Natural killer cell treated with Interleukin-12 subunit alpha and Interleukin-12 subunit beta and Interleukin-15 and Interleukin-18, amount 100 ng/mL, for 72 hours (primary cell): Measurements from ENCODE around the gene ABHD13. TPM values are rescaled to one million over a fixed set of nuclear protein-coding genes. Genes with fewer than 3 reads are reported as not detected.
"Not testable (repeated sequence)": the region's sequence is repeated elsewhere in the genome, so short reads cannot be mapped to it uniquely, and the experiment has no call there.

Source experiments
- ATAC-seq, 2 donors: fragments of 150-1000 bp; cut with Tn5 transposase in 1 of 2; sonication (Bioruptor Pico), chemical (Tn5 transposase) in 1 of 2; 2 replicates each; pipeline ENCODE4 v1.10.0; 2021
- DNase-seq: peaks from one replicate; pipeline ENCODE4 v3.0.0; 2022; ENCODE audit warnings: low spot score
- H3K27ac Mint-ChIP-seq, 2 donors: 1 replicate in 1 of 2; 2 replicates in 1 of 2; pipeline ENCODE4 v1.8.0; 2022; ENCODE audit warnings: mixed read lengths in 2 of 2, mild to moderate bottlenecking in 1 of 2, moderate library complexity in 1 of 2
- H3K27me3 Mint-ChIP-seq, 2 donors: 1 replicate in 1 of 2; 2 replicates in 1 of 2; pipeline ENCODE4 v1.8.0; 2022; ENCODE audit warnings: mixed read lengths in 2 of 2
- H3K36me3 Mint-ChIP-seq: one replicate; pipeline ENCODE4 v1.8.0; 2022; ENCODE audit warnings: mixed read lengths
- H3K4me1 Mint-ChIP-seq, 2 donors: 1 replicate in 1 of 2; 2 replicates in 1 of 2; pipeline ENCODE4 v1.8.0; 2022; ENCODE audit warnings: low read depth in 2 of 2, mixed read lengths in 2 of 2, mild to moderate bottlenecking in 1 of 2
- H3K4me3 Mint-ChIP-seq: one replicate; pipeline ENCODE4 v1.8.0; 2022; ENCODE audit warnings: mixed read lengths
- H3K9me3 Mint-ChIP-seq: 2 replicates; pipeline ENCODE4 v1.8.0; 2022; ENCODE audit warnings: mixed read lengths
- total RNA-seq, 2 donors: library from RNA; stranded (reverse); gene quantifications; one replicate each; pipeline ENCODE4 v1.2.3, GENCODE V29; 2022

Gene ABHD13
- total RNA-seq, 2 donors from 2014 or later: 6.5 to 9.9 TPM

GRCh38 chr13:108257248-108257647 is 39.1 kb downstream of the ABHD13 start:
- no peak overlapping the region for H3K4me3 Mint-ChIP-seq
- ATAC-seq (no peak), DNase-seq (no peak)
- H3K36me3 Mint-ChIP-seq: no peaks in the 10 kb centered on the region
- no peaks in the 10 kb centered on the region for H3K9me3 Mint-ChIP-seq
- H3K27ac Mint-ChIP-seq: no peak overlapping the region
- H3K4me1 Mint-ChIP-seq: no peaks in the 10 kb centered on the region
- no peaks in the 10 kb centered on the region for H3K27me3 Mint-ChIP-seq

- ATAC-seq (no peak), DNase-seq (no peak)
- no peak overlapping the region for H3K27ac Mint-ChIP-seq
- H3K4me3 Mint-ChIP-seq: no peak overlapping the region
- H3K27me3 Mint-ChIP-seq: no peaks in the 10 kb centered on the region
- no peaks in the 10 kb centered on the region for H3K36me3 Mint-ChIP-seq
- H3K9me3 Mint-ChIP-seq: no peaks in the 10 kb centered on the region
- H3K4me1 Mint-ChIP-seq: peaks cover 19 to 29% of the 10 kb centered on the region in 2 donors
Observed at GRCh38 chr13:108263621-108264355, 45.6 kb downstream of the ABHD13 start.

- H3K4me3 Mint-ChIP-seq: peak overlapping the region; percentile 78
- no peaks in the 10 kb centered on the region for H3K9me3 Mint-ChIP-seq
- peak overlapping the region; percentile 81 to 91 for H3K27ac Mint-ChIP-seq
- H3K4me1 Mint-ChIP-seq: peaks cover 39 to 50% of the 10 kb centered on the region in 2 donors
- no peaks in the 10 kb centered on the region for H3K36me3 Mint-ChIP-seq
- DNase-seq: no peak
- no peaks in the 10 kb centered on the region for H3K27me3 Mint-ChIP-seq
- ATAC-seq: no peak
Observed at GRCh38 chr13:108266321-108266990, 48.3 kb downstream of the ABHD13 start.

- Mint-ChIP-seq H3K27ac (peak overlapping the region; percentile 81 to 91), H3K36me3 (no peaks in the 10 kb centered on the region)
- no peak for ATAC-seq
Observed at GRCh38 chr13:108267347-108267746, 49.2 kb downstream of the ABHD13 start.

GRCh38 chr13:108267855-108268254 is 49.7 kb downstream of the ABHD13 start:
- not testable (repeated sequence) for H3K36me3 Mint-ChIP-seq, H3K4me3 Mint-ChIP-seq

More at GRCh38 chr13:108267347-108267746, 49.2 kb downstream of the ABHD13 start:
- no peaks in the 10 kb centered on the region for H3K9me3 Mint-ChIP-seq
- H3K27me3 Mint-ChIP-seq: no peaks in the 10 kb centered on the region
- no peak overlapping the region for H3K4me3 Mint-ChIP-seq
- peaks cover 40 to 54% of the 10 kb centered on the region in 2 donors for H3K4me1 Mint-ChIP-seq
- no peak for DNase-seq

GRCh38 chr13:108268466-108269112 is 50.4 kb downstream of the ABHD13 start:
- H3K4me1 Mint-ChIP-seq: peaks cover 42 to 55% of the 10 kb centered on the region in 2 donors
- peak overlapping the region in 1 of 2 donors; percentile 91 for H3K27ac Mint-ChIP-seq
- no peaks in the 10 kb centered on the region for H3K36me3 Mint-ChIP-seq
- no peak overlapping the region for H3K4me3 Mint-ChIP-seq
- DNase-seq (no peak), ATAC-seq (no peak)
- no peaks in the 10 kb centered on the region for H3K27me3 Mint-ChIP-seq
- no peaks in the 10 kb centered on the region for H3K9me3 Mint-ChIP-seq

More at GRCh38 chr13:108267855-108268254, 49.7 kb downstream of the ABHD13 start:
- not testable (repeated sequence) for H3K27me3 Mint-ChIP-seq, DNase-seq, H3K9me3 Mint-ChIP-seq, ATAC-seq
- Mint-ChIP-seq H3K27ac (peak overlapping the region in 1 of 2 donors; percentile 91), H3K4me1 (peaks cover 42 to 55% of the 10 kb centered on the region in 2 donors)

GRCh38 chr13:108269601-108270328 is 51.6 kb downstream of the ABHD13 start, which contains the start of gene TNFSF13B:
Gene TNFSF13B, plus strand, starts transcription at chr13:108269718. Its CDS starts 178 bp downstream, at chr13:108269896.
- Mint-ChIP-seq H3K4me1 (peaks cover 42 to 55% of the 10 kb centered on the region in 2 donors), H3K27me3 (no peaks in the 10 kb centered on the region), H3K36me3 (no peaks in the 10 kb centered on the region), H3K9me3 (no peaks in the 10 kb centered on the region), H3K4me3 (peak within 1 kb of the TSS; percentile 85), H3K27ac (peak within 1 kb of the TSS; percentile 73 to 91)
- ATAC-seq (peak; percentile 83 to 86), DNase-seq (peak; percentile 66)

GRCh38 chr13:108270442-108270841 is 52.2 kb downstream of the ABHD13 start:
- H3K36me3 Mint-ChIP-seq: no peaks in the 10 kb centered on the region
- no peaks in the 10 kb centered on the region for H3K9me3 Mint-ChIP-seq
- H3K27ac Mint-ChIP-seq: peak overlapping the region; percentile 73 to 91
- ATAC-seq (peak; percentile 4 to 25), DNase-seq (no peak)
- peak overlapping the region; percentile 85 for H3K4me3 Mint-ChIP-seq
- H3K4me1 Mint-ChIP-seq: peaks cover 42 to 51% of the 10 kb centered on the region in 2 donors
- H3K27me3 Mint-ChIP-seq: no peaks in the 10 kb centered on the region

GRCh38 chr13:108272333-108272732 is 54.1 kb downstream of the ABHD13 start:
- DNase-seq (no peak), ATAC-seq (no peak)
- Mint-ChIP-seq H3K27me3 (no peaks in the 10 kb centered on the region), H3K27ac (no peak overlapping the region), H3K4me3 (no peak overlapping the region), H3K4me1 (peaks cover 29 to 34% of the 10 kb centered on the region in 2 donors), H3K36me3 (no peaks in the 10 kb centered on the region), H3K9me3 (no peaks in the 10 kb centered on the region)

GRCh38 chr13:108273429-108274118 is 55.4 kb downstream of the ABHD13 start:
- no peak for ATAC-seq
- Mint-ChIP-seq H3K4me3 (no peak overlapping the region), H3K27ac (no peak overlapping the region), H3K27me3 (no peaks in the 10 kb centered on the region), H3K9me3 (no peaks in the 10 kb centered on the region), H3K36me3 (no peaks in the 10 kb centered on the region), H3K4me1 (peaks cover 25 to 26% of the 10 kb centered on the region in 2 donors)
- DNase-seq: no peak

- ATAC-seq: no peak
Observed at GRCh38 chr13:108274718-108275117, 56.5 kb downstream of the ABHD13 start.

GRCh38 chr13:108276060-108276459 is 57.9 kb downstream of the ABHD13 start:
- no peaks in the 10 kb centered on the region for H3K36me3 Mint-ChIP-seq
- H3K27ac Mint-ChIP-seq: no peak overlapping the region
- peaks cover 3 to 6% of the 10 kb centered on the region in 2 donors for H3K4me1 Mint-ChIP-seq
- no peaks in the 10 kb centered on the region for H3K27me3 Mint-ChIP-seq
- DNase-seq (no peak), ATAC-seq (no peak)
- H3K9me3 Mint-ChIP-seq: no peaks in the 10 kb centered on the region
- no peak overlapping the region for H3K4me3 Mint-ChIP-seq

More at GRCh38 chr13:108274718-108275117, 56.5 kb downstream of the ABHD13 start:
- Mint-ChIP-seq H3K27ac (no peak overlapping the region), H3K4me3 (no peak overlapping the region), H3K4me1 (peaks cover 16 to 19% of the 10 kb centered on the region in 2 donors), H3K27me3 (no peaks in the 10 kb centered on the region), H3K9me3 (no peaks in the 10 kb centered on the region), H3K36me3 (no peaks in the 10 kb centered on the region)
- DNase-seq: no peak

GRCh38 chr13:108278466-108278865 is 60.3 kb downstream of the ABHD13 start:
- Mint-ChIP-seq H3K27me3 (no peaks in the 10 kb centered on the region), H3K36me3 (no peaks in the 10 kb centered on the region), H3K9me3 (no peaks in the 10 kb centered on the region), H3K4me1 (no peaks in the 10 kb centered on the region), H3K27ac (no peak overlapping the region), H3K4me3 (no peak overlapping the region)
- DNase-seq (no peak), ATAC-seq (no peak)
